AG20443 (cell line): ENCODE results near the gene PAM16.
A peak's percentile ranks its signal among the peaks of the same experiment; 100 is the strongest.

Experiments used
- DNase-seq: peaks from one replicate; pipeline ENCODE4 v3.0.0; 2012; ENCODE audit warnings: low spot score, mixed read lengths

The PAM16 gene

DNA sequence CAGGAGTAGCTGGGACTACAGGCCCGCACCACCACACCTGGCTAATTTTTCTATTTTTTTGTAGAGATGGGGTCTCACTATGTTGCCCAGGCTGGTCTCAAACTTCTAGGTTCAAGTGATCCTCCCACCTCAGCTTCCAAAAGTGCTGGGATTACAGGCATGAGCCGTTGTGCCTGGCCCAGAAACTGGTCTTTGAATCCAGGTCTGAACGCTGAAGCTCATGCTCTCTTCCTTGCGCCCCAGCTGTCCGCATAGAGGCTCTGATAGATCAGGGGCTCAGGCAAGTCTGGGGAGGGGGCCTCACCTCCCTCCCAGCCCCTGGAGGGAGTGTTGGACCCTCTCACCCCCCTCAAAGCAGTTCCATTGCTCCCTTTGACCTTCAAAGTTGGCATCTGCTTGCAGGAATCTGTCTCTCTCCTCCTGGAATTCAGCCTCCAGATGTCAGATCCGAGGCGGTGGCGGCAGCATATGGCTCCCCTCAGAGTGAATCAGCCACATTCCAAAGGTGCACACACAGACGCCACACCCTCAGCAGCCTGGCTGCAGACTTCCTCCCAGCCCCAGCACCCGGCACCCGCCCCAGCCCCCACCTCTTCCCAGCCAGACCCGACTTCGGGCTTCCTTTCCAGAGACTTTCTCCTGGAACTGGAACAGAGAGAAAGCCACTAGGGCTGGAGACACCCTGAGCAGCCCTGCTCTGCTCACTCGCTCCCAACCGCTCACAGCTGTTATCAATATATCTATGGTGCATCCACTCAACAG lies 52.2 kb downstream of the PAM16 start:
- peak; percentile 97 for DNase-seq

- DNase-seq = no peak
Observed at GRCh38 chr16:4297480-4297879, 53.6 kb downstream of the PAM16 start.

DNA sequence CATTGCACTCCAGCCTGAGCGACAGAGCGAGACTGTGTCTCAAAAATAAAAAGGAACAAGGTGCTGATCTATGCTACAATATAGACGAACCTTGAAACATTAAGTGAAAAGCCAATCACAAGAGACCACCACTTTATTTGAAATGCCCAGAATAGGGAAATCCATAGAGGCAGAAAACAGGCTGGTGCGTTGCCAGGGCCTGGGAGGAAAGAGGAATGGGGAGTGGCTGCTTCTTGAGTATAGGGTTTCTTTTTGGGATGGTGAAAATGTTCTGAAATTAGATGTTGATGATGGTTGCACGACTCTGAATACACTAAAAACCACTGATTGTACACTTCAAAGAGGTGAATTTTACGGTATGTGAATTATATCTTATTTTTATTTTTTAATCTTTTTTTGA lies 55.5 kb downstream of the PAM16 start:
- DNase-seq = no peak

- DNase-seq = peak; percentile 84
Observed at GRCh38 chr16:4293822-4294457, 57.2 kb downstream of the PAM16 start.

DNA sequence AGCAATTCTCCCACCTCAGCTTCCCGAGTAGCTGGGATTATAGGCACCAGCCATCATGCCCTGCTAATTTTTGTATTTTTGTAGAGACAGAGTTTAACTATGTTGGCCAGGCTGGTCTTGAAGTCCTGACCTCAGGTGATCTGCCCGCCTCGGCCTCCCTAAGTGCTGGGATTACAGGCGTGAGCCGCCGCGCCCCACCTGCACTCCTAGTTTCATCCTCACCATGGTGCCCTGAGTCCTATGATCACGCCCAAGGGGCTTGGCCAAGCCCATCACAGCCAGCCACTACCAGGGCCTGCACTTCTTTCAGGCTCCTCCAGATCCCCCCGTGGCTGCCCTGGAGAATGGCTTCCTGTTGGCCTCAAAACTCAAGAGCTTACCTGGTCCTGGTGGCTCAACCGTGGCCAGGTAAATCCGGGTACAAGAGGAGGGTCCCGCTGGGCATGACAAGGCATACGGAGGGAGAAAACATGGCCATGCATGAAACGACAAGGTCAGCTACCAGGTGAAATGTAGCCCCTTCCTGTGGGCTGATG lies 57.9 kb downstream of the PAM16 start:
- no peak for DNase-seq

DNA sequence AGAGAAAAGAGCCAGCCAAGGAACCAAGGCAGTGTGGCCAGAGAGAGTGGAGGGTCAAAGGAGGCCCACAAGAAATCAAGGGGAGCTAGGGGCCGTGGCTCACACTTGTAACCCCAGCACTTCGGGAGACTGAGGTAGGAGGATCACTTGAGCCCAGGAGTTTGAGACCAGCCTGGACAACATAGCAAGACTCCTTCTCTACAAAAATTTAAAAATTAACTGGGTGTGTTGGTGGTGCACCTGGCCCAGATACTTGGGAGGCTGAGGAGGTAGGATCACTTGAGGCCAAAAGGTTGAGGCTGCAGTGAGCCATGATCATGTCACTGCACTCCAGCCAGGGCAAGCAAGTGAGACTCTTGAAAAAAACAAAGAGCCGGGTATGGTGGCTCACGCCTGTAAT lies 59.4 kb downstream of the PAM16 start:
- DNase-seq = no peak
